Stimulated activated CD4-positive, alpha-beta T cell treated with anti-CD3 and anti-CD28 coated beads, Interleukin-15, amount 100 ng/mL, for 24 hours (primary cell): ENCODE data around the gene AKT3.
"Not testable (repeated sequence)": the region's sequence is repeated elsewhere in the genome, so short reads cannot be mapped to it uniquely, and the experiment has no call there.

Source experiments
- DNase-seq: peaks from one replicate; pipeline ENCODE4 v3.0.0-alpha.2; 2020

Gene AKT3

DNA sequence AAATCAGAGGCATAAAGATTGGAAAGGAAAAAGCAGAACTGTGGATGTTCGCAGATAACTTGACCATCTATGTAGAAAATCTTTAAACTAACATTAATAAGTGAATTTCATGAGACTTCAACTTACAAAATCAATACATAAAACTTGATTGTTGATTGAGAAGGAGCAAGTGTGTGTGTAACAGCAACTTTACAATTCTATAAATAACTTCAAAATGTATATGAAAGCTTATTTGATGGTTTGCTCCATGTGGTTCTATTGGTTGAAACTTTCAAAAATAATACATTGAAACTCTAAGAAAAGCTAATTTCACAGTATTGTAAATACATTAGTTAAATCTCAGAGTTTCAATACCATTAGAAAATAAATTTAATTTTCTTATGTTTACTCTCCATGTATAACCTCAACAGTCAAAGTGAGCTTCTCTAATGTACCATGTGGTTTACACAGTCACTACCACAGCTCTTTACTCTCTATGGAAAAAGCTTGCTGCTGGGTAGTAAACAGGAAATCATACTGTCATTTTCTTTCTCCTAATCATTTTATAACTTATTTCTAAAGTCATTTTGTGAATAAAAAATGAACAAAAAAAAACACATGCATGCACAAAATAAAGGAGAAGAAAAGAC lies 12.0 kb downstream of the AKT3 start:
- no peak for DNase-seq

GRCh38 chr1:243834130-243834529 lies 15.9 kb downstream of the AKT3 start:
- no peak for DNase-seq

DNA sequence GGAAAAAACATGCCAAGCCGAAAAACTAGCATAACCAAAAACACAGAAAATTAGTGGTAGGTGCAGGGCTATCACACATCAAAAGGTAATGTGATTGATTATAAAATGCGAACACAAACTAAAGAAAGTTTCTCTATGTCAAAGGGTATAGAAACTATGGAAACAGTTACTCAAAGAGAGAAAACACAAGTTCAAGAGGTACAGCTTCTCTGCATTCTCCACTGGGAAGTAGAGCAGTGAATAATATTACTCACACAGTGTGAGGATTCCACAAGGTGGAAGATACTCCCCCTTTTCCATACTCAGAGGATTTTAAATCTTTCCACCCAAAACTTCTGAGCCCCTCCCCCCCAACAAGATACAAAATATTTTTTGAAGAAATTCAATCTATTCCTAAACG lies 18.6 kb downstream of the AKT3 start:
- DNase-seq: no peak

GRCh38 chr1:243827206-243827605 lies 22.8 kb downstream of the AKT3 start:
- DNase-seq: no peak

- DNase-seq: not testable (repeated sequence)
Observed at GRCh38 chr1:243824907-243825306, 25.1 kb downstream of the AKT3 start.

GRCh38 chr1:243821177-243821680 lies 28.8 kb downstream of the AKT3 start:
- DNase-seq: no peak

- no peak for DNase-seq
Observed at GRCh38 chr1:243819438-243819839, 30.6 kb downstream of the AKT3 start.

DNA sequence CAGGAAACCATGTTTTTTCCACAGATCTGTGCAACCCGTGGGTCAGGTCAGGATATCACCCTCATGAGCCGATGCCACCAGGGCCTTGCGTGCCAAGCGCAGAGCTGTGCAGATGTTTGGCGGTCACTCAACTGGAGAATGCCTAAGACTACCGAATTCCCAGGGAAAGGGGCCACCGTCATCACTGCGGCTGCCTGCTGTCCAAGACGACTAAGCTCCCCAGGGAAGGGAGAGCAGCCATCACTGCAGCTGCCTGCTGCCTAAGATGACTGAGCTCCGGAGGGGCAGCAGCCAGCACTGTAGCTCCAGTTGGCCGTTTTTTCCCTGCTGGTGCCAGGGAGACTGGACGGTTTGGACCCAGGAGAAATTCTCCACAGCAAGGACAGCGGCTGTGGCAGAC lies 31.1 kb downstream of the AKT3 start:
- DNase-seq: no peak

- no peak for DNase-seq
Observed at GRCh38 chr1:243814718-243815117, 35.3 kb downstream of the AKT3 start.

GRCh38 chr1:243807346-243807745 lies 42.7 kb downstream of the AKT3 start:
- not testable (repeated sequence) for DNase-seq

GRCh38 chr1:243806310-243806709 lies 43.7 kb downstream of the AKT3 start:
- DNase-seq: no peak

DNA sequence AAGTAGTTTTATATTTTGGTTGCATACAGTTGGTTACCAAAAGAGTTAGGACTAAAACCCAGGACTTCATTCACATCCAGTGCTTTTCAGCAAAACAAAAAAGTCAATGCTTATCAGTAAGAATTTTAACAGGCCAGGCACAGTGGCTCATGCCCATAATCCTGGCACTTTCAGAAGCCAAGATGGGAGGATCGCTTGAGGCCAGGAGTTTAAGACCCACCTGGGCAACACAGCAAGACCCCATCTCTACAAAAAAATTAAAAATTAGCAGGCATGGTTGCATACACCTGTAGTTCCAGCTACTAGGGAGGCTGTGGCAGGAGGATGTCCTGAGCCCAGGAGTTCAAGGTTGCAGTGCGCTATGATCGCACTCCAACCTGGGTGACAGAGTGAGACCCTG lies 47.3 kb downstream of the AKT3 start:
- no peak for DNase-seq

DNA sequence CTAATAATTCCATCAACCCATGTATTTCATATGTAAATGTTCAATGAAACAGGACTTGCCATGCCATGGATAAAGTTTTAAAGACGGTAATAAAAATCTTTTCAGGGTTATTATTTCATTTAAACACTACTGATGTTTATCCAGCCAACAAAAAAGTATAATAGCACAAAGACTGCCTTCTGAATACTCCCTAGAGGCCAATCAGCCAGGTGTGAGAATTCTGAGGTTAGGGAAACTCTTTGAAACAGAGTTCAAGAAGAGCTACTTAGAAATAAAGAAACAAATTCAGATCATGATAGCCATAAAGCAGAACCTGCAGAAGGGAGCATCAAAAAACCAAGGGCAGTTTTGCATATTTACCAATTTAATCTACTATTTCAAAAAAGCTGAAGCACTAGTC lies 48.7 kb downstream of the AKT3 start:
- no peak for DNase-seq

- DNase-seq: no peak
Observed at GRCh38 chr1:243799908-243800307, 50.1 kb downstream of the AKT3 start.

- peak; percentile 10 for DNase-seq
Observed at GRCh38 chr1:243798726-243799125, 51.3 kb downstream of the AKT3 start.

GRCh38 chr1:243796016-243796415 lies 54.0 kb downstream of the AKT3 start:
- no peak for DNase-seq

DNA sequence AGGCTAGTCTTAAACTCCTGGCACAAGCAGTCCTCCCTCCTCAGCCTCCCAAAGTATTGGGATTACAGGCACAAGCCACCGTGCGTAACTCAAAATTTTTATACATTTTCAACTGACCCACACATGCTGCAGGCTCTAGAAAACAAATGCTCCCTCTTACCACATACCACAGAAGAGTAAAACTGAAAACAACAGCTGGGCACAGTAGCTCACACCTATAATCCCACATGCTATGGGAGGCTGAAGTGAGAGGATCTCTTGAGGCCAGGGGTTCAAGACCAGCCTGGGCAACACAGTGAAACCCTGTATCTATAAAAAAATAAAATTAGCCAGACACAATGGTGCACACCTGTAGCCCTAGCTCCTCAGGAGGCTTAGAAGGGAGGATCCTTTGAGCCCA lies 56.7 kb downstream of the AKT3 start:
- no peak for DNase-seq

DNA sequence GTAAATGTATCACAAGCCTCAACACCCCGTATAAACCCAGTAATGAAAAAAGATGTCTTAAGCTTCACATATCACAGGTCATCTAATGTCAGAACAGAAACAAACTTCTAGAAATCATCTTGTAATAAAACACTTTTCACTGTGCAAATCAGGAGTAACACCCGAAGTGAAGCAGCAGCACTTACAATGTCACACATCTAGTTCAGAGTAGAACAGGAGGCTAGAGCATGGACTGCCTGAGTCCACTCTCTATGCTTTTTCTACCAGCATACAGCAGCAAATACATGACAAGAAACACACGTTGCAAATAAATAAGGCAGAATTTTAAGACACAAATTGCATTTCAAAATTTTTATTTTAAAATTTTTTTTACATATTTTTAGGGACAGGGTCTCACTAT lies 57.2 kb downstream of the AKT3 start:
- no peak for DNase-seq

GRCh38 chr1:243792401-243792800 lies 57.6 kb downstream of the AKT3 start:
- DNase-seq: no peak

DNA sequence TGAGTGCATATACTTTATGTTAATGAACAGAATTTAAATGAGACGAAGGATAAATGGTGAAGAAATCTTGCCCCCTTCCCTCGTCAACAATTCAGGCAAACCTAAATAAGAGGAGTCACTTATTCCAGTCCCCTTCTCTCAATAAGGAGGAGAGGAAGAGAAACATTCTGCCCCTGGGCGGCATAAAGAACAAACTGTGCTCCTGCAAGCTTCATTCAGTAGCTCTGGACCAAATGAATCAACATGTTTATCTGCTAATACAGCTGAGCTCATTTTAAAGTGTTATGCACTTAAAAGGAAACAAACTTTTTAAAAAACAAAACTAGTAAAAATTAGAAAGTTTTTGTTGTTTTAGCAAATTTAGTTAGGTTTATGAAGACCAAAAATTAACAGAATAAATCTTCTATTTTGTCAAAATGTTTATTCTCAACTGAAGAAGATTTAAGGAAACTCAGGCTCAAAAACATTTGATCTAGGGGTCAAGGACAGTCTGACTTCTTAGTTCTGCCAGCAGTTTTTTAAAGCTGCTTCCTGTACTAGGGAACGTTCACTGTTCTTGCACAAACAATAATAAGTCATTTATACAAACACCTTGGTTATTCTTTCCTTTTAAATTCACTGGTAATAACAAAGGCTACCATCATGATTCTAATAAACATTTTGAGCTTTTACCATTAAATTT lies 58.3 kb downstream of the AKT3 start:
- DNase-seq: no peak

- no peak for DNase-seq
Observed at GRCh38 chr1:243790404-243790803, 59.6 kb downstream of the AKT3 start.

DNA sequence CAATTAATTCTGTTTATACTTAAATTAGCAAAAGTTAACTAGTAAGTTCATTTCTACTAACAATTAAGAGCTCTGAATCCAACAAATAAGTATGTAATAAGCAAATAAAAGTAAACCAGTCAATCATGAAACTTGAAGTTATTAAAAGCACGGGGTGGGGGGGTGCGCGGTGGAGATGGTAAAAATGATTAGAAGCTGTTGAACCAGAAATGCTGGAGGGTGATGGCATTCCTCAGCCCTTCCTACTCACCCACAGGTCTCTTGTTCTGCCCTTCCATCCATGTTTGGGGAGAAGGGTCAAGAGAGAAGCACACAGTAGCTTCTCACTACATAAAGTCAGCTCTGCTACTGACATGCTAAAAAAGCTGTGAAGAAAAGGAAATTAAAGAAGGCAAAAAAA lies 63.5 kb downstream of the AKT3 start:
- no peak for DNase-seq

GRCh38 chr1:243784506-243784905 lies 65.5 kb downstream of the AKT3 start:
- no peak for DNase-seq

GRCh38 chr1:243783714-243784113 lies 66.3 kb downstream of the AKT3 start:
- DNase-seq: no peak
